ENCODE data around the gene FAM171A2.
"Not testable (repeated sequence)": the region's sequence is repeated elsewhere in the genome, so short reads cannot be mapped to it uniquely, and the experiment has no call there.

FAM171A2 gene

DNA sequence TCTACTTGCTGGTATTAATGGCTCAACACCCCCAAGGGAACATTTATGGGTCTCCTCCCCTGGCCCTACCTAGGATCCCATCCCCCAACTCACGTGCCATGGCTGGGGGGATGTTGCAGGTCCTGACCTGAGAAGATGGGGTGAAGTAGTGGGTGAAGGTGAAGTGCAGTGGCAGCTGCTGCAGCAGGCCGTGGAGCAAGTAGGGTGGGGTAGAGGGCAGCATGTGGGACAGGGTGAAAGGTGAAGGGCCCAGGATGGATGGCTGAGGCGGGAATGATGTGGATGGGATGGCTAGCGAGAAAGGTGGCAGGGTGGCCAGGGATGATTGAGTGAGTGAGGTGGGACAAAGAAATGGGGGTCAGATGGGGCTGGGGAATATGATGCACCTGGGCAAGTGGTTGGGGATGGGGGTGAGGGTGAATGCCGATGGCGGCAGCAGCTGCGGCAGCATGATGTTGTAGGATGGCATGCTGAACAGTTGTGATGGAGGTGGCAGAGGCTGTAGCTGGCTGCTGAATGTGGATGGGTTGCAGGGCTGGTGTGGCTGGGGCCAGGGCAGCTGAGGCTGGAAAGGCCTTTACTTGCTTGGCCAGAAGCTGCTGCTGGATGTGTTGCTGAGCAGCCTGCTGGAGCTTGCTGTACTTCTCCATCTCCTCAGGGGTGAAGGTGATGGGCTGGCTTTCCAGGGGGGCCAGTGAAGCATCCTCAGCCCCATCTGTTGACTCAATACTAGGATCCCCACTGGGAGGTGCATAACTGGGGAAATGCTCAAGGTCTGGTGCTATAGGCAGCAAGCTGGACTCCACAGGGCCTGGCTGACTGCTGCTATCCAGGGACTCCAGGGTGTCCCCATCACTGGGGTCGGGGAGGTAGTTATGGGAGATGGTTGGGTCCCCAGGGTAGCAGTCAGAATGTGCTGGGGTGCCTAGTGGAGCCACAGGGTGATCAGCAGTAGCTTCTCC, 34.1 kb upstream of the FAM171A2 start:
- H3K4me3 ChIP-seq (ENCODE audit: low read depth, low read length): no peak overlapping the region
- TF ChIP-seq CTCF (IDR thresholded peaks at IDR 0.05; ENCODE audit: borderline replicate concordance, insufficient read depth, low read depth, low read length): no peak

DNA sequence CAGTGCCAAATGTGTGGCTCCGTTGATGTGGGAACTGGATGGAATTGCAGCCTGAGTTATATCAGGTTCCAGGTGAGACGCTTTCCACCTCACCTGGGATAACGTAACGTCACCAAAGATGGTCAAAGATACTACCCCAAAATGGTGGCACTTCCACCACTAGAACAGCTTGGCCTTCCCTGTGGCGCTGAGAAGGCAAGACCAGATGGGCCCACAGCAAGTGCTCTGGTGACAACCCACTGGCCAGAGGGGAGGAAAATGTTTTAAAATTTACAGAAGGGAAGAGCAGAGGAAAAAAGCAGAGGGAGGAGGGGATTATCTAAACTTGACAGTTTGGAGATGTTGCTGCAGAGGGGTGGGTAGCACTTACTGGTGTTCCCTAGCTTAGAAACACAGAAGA, 33.3 kb upstream of the FAM171A2 start:
- H3K4me3 ChIP-seq (ENCODE audit: low read depth, low read length): no peak overlapping the region
- no peak for TF ChIP-seq CTCF (IDR thresholded peaks at IDR 0.05; ENCODE audit: borderline replicate concordance, insufficient read depth, low read depth, low read length)

DNA sequence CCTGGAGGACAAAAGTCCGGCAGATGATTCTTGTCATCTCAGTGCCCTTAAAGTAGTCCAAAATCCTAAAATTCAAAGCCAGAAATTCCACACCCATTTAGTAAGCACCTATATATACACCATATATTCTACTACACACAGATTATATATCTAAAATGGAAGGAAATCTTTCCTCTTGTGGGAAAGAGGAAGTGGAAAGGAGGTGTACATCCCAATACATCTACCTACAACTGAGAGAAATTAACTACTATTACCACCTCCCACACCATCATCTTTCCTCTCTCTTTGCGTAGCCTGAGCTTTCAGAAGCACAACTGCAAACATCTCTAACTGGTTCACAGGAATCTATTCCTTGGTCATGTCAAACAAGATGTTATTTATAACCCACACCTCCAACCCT, 31.2 kb upstream of the FAM171A2 start:
- no peak for TF ChIP-seq CTCF (IDR thresholded peaks at IDR 0.05; ENCODE audit: borderline replicate concordance, insufficient read depth, low read depth, low read length)
- H3K4me3 ChIP-seq (ENCODE audit: low read depth, low read length): no peak overlapping the region

DNA sequence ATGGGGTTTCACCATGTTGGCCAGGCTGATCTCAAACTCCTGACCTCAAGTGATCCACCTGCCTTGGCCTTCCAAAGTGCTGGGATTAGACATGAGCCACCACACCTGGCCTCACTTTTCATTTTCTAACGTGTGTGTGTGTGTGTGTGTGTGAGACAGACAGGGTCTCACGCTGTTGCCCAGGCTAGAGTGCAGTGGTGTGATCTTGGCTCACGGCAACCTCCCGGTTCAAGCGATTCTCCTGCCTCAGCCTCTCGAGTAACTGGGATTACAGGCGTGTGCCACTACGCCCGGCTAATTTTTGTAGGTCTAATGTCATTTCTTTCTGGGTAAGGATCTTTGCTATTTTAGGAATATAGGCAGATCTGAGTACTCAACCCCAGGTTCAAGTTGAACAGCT, 30.5 kb upstream of the FAM171A2 start:
- not testable (repeated sequence) for H3K4me3 ChIP-seq (ENCODE audit: low read depth, low read length)

- H3K4me3 ChIP-seq (ENCODE audit: low read depth, low read length): no peak overlapping the region
- TF ChIP-seq CTCF (IDR thresholded peaks at IDR 0.05; ENCODE audit: borderline replicate concordance, insufficient read depth, low read depth, low read length): no peak
Measured at GRCh38 chr17:44390250-44390870, 26.7 kb upstream of the FAM171A2 start.

DNA sequence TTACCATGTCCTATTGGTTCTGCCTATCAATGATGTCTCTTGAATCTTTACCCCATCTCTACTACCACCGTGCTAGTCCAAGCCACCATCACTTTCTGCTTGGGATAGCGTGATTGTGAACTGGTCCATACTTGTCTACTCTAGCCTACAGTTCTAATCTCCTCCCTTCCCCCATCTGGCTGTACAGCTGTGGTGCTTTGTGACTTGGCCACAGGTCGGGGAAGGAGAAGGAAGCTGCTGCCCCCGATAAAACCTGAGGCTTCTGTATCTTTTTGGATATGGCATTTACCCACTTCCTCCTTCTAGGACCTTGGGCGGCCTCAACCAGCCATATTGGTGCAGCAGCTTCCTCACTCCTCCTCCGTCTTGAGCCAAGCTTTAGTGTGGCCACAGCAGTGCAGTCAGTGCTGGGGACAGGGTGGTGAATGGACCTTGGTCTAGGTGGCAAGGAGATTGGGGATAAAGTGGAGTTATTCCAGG, 26.1 kb upstream of the FAM171A2 start:
- no peak for TF ChIP-seq CTCF (IDR thresholded peaks at IDR 0.05; ENCODE audit: borderline replicate concordance, insufficient read depth, low read depth, low read length)
- H3K4me3 ChIP-seq (ENCODE audit: low read depth, low read length): no peak overlapping the region

DNA sequence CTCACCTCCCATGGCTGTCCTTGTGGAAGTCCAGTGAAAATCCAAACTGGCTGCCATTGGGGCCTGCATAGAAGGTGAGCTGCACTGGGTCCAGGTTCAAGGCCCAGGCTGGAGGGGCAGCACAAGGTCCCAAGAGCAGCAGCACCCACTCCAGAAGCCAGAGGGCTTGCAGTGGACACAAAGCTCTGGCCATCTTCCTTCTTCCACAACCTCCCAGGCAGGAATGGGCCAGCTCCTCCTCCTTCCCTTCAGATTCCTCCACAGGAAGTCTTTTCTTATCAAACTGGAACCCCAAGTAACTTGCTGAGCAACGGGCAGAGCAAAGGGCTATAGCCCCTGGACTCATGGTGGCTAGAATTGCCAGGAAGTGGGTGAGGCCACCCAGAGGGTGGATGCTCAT, 25.6 kb upstream of the FAM171A2 start, which contains the start of gene ITGA2B:
TSS of gene ITGA2B (minus strand) at position 369 of the 400 bp plus-strand sequence. CDS start at position 193, 176 bp downstream.
- no peak for TF ChIP-seq CTCF (IDR thresholded peaks at IDR 0.05; ENCODE audit: borderline replicate concordance, insufficient read depth, low read depth, low read length)

More for the DNA sequence above, 25.6 kb upstream of the FAM171A2 start, which contains the start of gene ITGA2B:
- H3K4me3 ChIP-seq (ENCODE audit: low read depth, low read length): no peak within 1 kb of the TSS
